K562 (cell line): ENCODE measurements around the gene C6orf141. TPM values are rescaled to one million over a fixed set of nuclear protein-coding genes. Genes with fewer than 3 reads are reported as not detected.

Experiments
- BCL6 ChIP-seq: fragments of 250-450 bp; sonication (Bioruptor Pico); IDR thresholded peaks from 2 replicates; pipeline ENCODE4 v1.4.0; 2020
- CBX5 ChIP-seq: IDR thresholded peaks from 2 replicates; pipeline ENCODE4 v1.6.1; 2014; ENCODE audit warnings: low read depth, borderline replicate concordance
- CCNT2 ChIP-seq: IDR thresholded peaks from 2 replicates; pipeline ENCODE4 v1.6.1; 2011; ENCODE audit warnings: borderline replicate concordance, low read depth, mild to moderate bottlenecking, moderate library complexity, mixed read lengths, low read length; ENCODE audit not compliant: insufficient read length; ENCODE audit errors: extremely low read depth
- COPS2 ChIP-seq: fragments of 450-650 bp; conservative IDR thresholded peaks from 2 replicates; pipeline ENCODE4 v1.6.1; 2016; ENCODE audit warnings: mild to moderate bottlenecking, moderate library complexity
- DACH1 ChIP-seq: fragments of 450-650 bp; IDR thresholded peaks from 2 replicates; pipeline ENCODE4 v1.6.1; 2018; ENCODE audit not compliant: partially characterized antibody
- E2F5 ChIP-seq: sonication (generic); formaldehyde crosslinking; IDR thresholded peaks from 2 replicates; pipeline ENCODE4 v1.8.0; 2022; ENCODE audit warnings: mild to moderate bottlenecking, missing genetic modification reagents
- E2F6 ChIP-seq, 2 experiments: IDR thresholded peaks; 2 replicates each; pipeline ENCODE4 v1.6.1; 2011; ENCODE audit warnings: borderline replicate concordance in 1 of 2, control low read depth in 1 of 2, low read depth in 1 of 2, low read length in 1 of 2, mild to moderate bottlenecking in 1 of 2, mixed read lengths in 1 of 2, moderate library complexity in 1 of 2; ENCODE audit not compliant: insufficient read depth in 1 of 2, insufficient read length in 1 of 2, poor library complexity in 1 of 2, severe bottlenecking in 1 of 2; ENCODE audit errors: extremely low read depth in 1 of 2
- ELF2 ChIP-seq: fragments of 250-450 bp; sonication (Bioruptor Pico); IDR thresholded peaks from 2 replicates; pipeline ENCODE4 v1.5.0; 2021; ENCODE audit warnings: mild to moderate bottlenecking
- ETS1 ChIP-seq: conservative IDR thresholded peaks from 2 replicates; pipeline ENCODE4 v1.6.1; 2011; ENCODE audit warnings: low read depth, mild to moderate bottlenecking, low read length; ENCODE audit not compliant: control insufficient read depth
- HDAC8 ChIP-seq: fragments of 450-650 bp; IDR thresholded peaks from 2 replicates; pipeline ENCODE4 v1.6.1; 2016; ENCODE audit warnings: mild to moderate bottlenecking, missing genetic modification characterization, moderate library complexity, missing compliant biosample characterization
- ILK ChIP-seq: fragments of 450-650 bp; IDR thresholded peaks from 2 replicates; pipeline ENCODE4 v1.6.1; 2016; ENCODE audit warnings: missing genetic modification characterization, low read depth, mild to moderate bottlenecking, missing compliant biosample characterization, moderate library complexity, borderline replicate concordance
- KDM4B ChIP-seq, 2 experiments: fragments of 450-650 bp in 1 of 2; sonication (generic) in 1 of 2; IDR thresholded peaks; 2 replicates each; pipeline ENCODE4 v1.6.1; 2016 to 2017; ENCODE audit warnings: borderline replicate concordance in 2 of 2, antibody characterized with exemption in 1 of 2, low read depth in 1 of 2, mild to moderate bottlenecking in 1 of 2
- NCOA6 ChIP-seq: fragments of 450-650 bp; IDR thresholded peaks from 2 replicates; pipeline ENCODE4 v1.6.1; 2017; ENCODE audit warnings: mild to moderate bottlenecking
- NR2F6 ChIP-seq: fragments of 450-650 bp; formaldehyde crosslinking; IDR thresholded peaks from 2 replicates; pipeline ENCODE4 v1.4.0; 2020; ENCODE audit warnings: mild to moderate bottlenecking
- PML ChIP-seq: IDR thresholded peaks from 2 replicates; pipeline ENCODE4 v1.6.1; 2012; ENCODE audit warnings: low read length, inconsistent platforms
- SAFB2 ChIP-seq: fragments of 200-400 bp; formaldehyde crosslinking; IDR thresholded peaks from 2 replicates; pipeline ENCODE4 v1.6.1; 2018; ENCODE audit warnings: borderline replicate concordance, low read length, low read depth, moderate library complexity; ENCODE audit not compliant: severe bottlenecking
- SAP30 ChIP-seq: fragments of 200-600 bp; sonication (generic); IDR thresholded peaks from 2 replicates; pipeline ENCODE4 v1.6.1; 2012; ENCODE audit warnings: borderline replicate concordance, low read depth, mild to moderate bottlenecking, moderate library complexity, low read length, control low read depth, inconsistent platforms; ENCODE audit not compliant: insufficient read depth, poor library complexity, severe bottlenecking
- SNIP1 ChIP-seq: fragments of 450-650 bp; IDR thresholded peaks from 2 replicates; pipeline ENCODE4 v1.7.1; 2017; ENCODE audit warnings: low read depth, mild to moderate bottlenecking
- SP1 ChIP-seq: sonication (generic); formaldehyde crosslinking; IDR thresholded peaks from 2 replicates; pipeline ENCODE4 v1.8.1; 2022; ENCODE audit warnings: mild to moderate bottlenecking, missing genetic modification reagents
- STAG1 ChIP-seq: sonication (generic); formaldehyde crosslinking; IDR thresholded peaks from 2 replicates; pipeline ENCODE4 v1.5.0; 2020; ENCODE audit warnings: missing genetic modification reagents, borderline replicate concordance
- TARDBP ChIP-seq: fragments of 450-650 bp; IDR thresholded peaks from 2 replicates; pipeline ENCODE4 v1.6.1; 2016
- TCF3 ChIP-seq: sonication (generic); formaldehyde crosslinking; IDR thresholded peaks from 2 replicates; pipeline ENCODE4 v1.4.0; 2020; ENCODE audit warnings: mild to moderate bottlenecking, missing genetic modification reagents
- ZNF253 ChIP-seq: fragments of 250-450 bp; sonication (Bioruptor Pico); conservative IDR thresholded peaks from 2 replicates; pipeline ENCODE4 v1.6.1; 2021; ENCODE audit warnings: mild to moderate bottlenecking
- ZNF561 ChIP-seq: fragments of 450-650 bp; formaldehyde crosslinking; conservative IDR thresholded peaks from 2 replicates; pipeline ENCODE4 v1.4.0; 2020; ENCODE audit warnings: mild to moderate bottlenecking, moderate library complexity
- ZNF764 ChIP-seq: fragments of 250-450 bp; sonication (Bioruptor Pico); IDR thresholded peaks from 2 replicates; pipeline ENCODE4 v1.4.0; 2020; ENCODE audit warnings: low read depth, mild to moderate bottlenecking, moderate library complexity
- polyA plus RNA-seq, 8 experiments: library from polyadenylated mRNA; depleted of rRNA in 4 of 8; stranded (reverse) in 5 of 8; unstranded in 3 of 8; fragments of >200 nt; fragmentation: Nextera tagmentation in 2 of 8; fragmentation: Illumina TruSeq in 1 of 8; extraction: Ambion mirVana in 2 of 8; extraction: Trizol in 1 of 8; gene quantifications; 2 replicates each; pipeline versions ENCODE4 v1.2.1 to v1.2.3, GENCODE V29; 2011 to 2014; ENCODE audit warnings: inconsistent platforms in 1 of 8, missing spikeins in 1 of 8
- total RNA-seq, 7 experiments: library from RNA; depleted of rRNA in 6 of 7; stranded (reverse); fragments of >200 nt in 6 of 7; fragmentation: Illumina TruSeq in 2 of 7; extraction: Trizol in 2 of 7; gene quantifications; 2 replicates each; pipeline versions ENCODE4 v1.2.1 to v1.2.3, GENCODE V29; 2011 to 2021; ENCODE audit warnings: low replicate concordance in 1 of 7

The C6orf141 gene
- total and polyA plus RNA-seq, 9 of the 15 experiments (the other 6 are each of a cell fraction or from before 2014, with no cell fraction given), result not detected

GRCh38 chr6:49541210-49541724 lies 9.2 kb upstream of the C6orf141 start (continued):
- TF ChIP-seq ZNF253 (CRISPR knock-in tag) (no peak), CBX5 (no peak), SP1 (CRISPR knock-in tag) (no peak), TCF3 (CRISPR knock-in tag) (no peak), TARDBP (no peak), COPS2 (no peak), E2F6 (IDR thresholded peaks at IDR 0.05; ENCODE audit: borderline replicate concordance in 1 of 2, extremely low read depth in 1 of 2, insufficient read depth in 1 of 2, insufficient read length in 1 of 2, low read depth in 1 of 2, low read length in 1 of 2, poor library complexity in 1 of 2, severe bottlenecking in 1 of 2) (no peak), SAFB2 (no peak), BCL6 (CRISPR knock-in tag) (no peak), NR2F6 (CRISPR knock-in tag) (no peak), ETS1 (no peak), NCOA6 (no peak), ZNF764 (CRISPR knock-in tag) (no peak), SNIP1 (no peak), PML (no peak), E2F5 (CRISPR knock-in tag) (no peak), DACH1 (peak; percentile 63), KDM4B (IDR thresholded peaks at IDR 0.05; ENCODE audit: borderline replicate concordance in 2 of 2, low read depth in 1 of 2) (no peak), ZNF561 (CRISPR knock-in tag) (no peak), ILK (tag) (no peak), STAG1 (CRISPR knock-in tag) (no peak), CCNT2 (peak; percentile 12), HDAC8 (tag) (no peak), SAP30 (no peak), ELF2 (CRISPR knock-in tag) (no peak)
